Measurements from ENCODE around the gene CDC42BPA. TPM values are rescaled to one million over a fixed set of nuclear protein-coding genes. Genes with fewer than 3 reads are reported as not detected.

The CDC42BPA gene
- total and polyA plus RNA-seq, 2 experiments from 2014 or later, result 28.6 to 39.1 TPM

DNA sequence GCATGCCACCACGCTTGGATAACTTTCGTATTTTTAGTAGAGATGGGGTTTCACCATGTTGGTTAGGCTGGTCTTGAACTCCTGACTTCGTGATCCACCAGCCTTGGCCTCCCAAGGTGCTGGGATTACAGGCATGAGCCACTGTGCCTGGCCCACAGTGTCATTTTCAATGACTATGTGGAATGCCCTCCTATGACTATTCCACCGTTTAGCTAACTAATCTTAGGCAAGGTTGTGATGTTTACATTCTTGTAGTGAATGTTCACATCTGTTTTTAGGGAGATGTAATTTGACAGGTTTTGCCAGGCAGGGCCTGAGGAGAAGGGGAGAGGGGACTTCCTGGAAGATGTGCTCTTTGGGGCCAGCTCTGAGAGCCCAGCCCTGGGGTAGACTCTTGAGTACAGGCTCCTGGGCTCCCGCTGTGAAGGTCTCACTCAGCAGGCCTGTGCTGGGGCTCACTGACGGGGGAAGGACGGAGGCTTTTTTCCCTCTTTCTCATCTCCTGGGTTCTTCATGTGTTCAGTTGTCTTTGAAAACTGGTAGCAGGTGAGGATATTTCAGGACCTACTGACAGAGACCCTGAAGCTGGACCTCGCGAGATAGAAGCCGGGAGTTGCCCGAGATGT, 365.0 kb downstream of the CDC42BPA start:
- in situ Hi-C loops (cut with MboI), result no loop called here
- no peaks in the 10 kb centered on the region for H3K27me3 ChIP-seq (replicated peaks; ENCODE audit: insufficient read depth)
- no peaks in the 10 kb centered on the region for H3F3A ChIP-seq (ENCODE audit: insufficient read depth)
- 93% methylated on average over 11 of the region's 11 CpGs for WGBS, 2 experiments (ENCODE audit: low coverage in 1 of 2, low lambda C conversion rate in 2 of 2, missing lambda C conversion rate in 2 of 2)
- DNase-seq, result no peak
- H3K9ac ChIP-seq, result no peak overlapping the region
- no peaks in the 10 kb centered on the region for H3K79me2 ChIP-seq (ENCODE audit: insufficient read depth)
- no peak overlapping the region for H2AFZ ChIP-seq
- H3K4me2 ChIP-seq (ENCODE audit: unreplicated experiment), result no peak overlapping the region
- no peaks in the 10 kb centered on the region for H3K9me2 ChIP-seq (ENCODE audit: insufficient read depth)
- no peaks in the 10 kb centered on the region for H3K4me1 ChIP-seq (ENCODE audit: insufficient read depth)
- TF ChIP-seq EZH2 (IDR thresholded peaks at IDR 0.05; ENCODE audit: insufficient read depth, poor library complexity, severe bottlenecking), result no peak
- TF ChIP-seq EZH2phosphoT487 (IDR thresholded peaks at IDR 0.05; ENCODE audit: insufficient read depth, low read depth), result no peak
- no peaks in the 10 kb centered on the region for H3K36me3 ChIP-seq (ENCODE audit: low read depth)
- H3K4me3 ChIP-seq, result no peak overlapping the region
- H4K20me1 ChIP-seq (ENCODE audit: insufficient read depth), result no peaks in the 10 kb centered on the region
- no peak overlapping the region for H3K27ac ChIP-seq
- no peaks in the 10 kb centered on the region for H3K9me3 ChIP-seq (ENCODE audit: low read depth)

DNA sequence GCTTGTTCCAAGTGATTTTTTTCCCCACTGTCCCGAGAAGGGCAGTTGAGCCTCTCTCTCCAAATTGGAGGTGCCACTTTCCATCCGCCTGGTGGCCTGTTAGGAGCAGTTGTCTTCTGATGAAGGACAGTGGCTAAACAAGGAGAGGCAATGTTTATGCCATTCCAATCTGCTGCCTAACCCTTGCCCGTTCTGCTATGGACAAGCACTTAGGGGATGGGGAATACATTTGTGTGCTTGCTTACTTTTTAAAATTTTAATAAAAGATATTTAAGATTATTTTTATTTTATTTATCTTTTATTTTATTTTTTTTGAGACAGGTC, 366.2 kb downstream of the CDC42BPA start:
- H3K27ac ChIP-seq, result no peak overlapping the region
- no peaks in the 10 kb centered on the region for H3K4me1 ChIP-seq (ENCODE audit: insufficient read depth)
- H4K20me1 ChIP-seq (ENCODE audit: insufficient read depth), result no peaks in the 10 kb centered on the region

DNA sequence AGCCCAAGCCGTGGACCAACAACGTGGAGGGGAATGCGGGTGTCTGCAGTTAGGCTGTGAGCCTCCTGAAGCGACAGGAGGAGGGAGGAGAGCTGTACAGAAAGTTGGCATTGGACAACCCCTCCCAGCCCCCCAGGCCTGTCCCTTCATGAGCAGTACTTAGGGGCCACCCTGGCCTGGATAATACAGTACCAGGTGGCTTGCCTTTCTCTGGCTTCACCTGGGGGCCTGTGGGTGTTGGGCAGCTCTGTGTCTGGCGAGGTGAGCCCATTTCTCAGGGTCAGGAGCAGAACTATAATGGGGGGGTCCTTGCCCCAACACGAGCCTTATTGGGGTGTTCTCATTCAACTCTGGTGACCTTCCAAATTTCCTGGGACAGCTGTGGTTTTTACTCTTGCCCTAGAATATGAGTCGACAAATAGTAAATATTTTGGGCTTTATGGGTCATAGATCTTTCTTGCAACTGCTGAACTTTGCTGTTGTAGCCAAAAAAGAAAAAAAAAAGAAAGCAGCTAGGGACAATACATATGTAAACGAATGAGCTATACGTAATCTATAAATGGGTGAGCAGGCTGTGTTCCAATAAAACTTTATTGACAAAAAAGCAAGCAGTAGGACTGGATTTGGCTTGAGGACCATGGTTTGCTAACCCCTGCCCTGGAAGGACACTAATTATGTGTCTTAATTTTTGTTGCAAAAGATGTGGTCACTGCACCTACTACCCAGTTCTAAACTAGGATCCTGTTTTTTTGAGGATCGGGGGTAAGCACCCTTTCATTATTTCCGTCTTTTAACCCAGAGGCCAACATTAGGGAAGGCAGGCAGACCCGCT, 366.8 kb downstream of the CDC42BPA start:
- 76 to 79% methylated on average over 12 of the region's 12 CpGs for WGBS, 2 experiments (ENCODE audit: low coverage in 1 of 2, low lambda C conversion rate in 2 of 2, missing lambda C conversion rate in 2 of 2)

More for the DNA sequence above, 366.2 kb downstream of the CDC42BPA start:
- WGBS, 2 experiments (ENCODE audit: low coverage in 1 of 2, low lambda C conversion rate in 2 of 2, missing lambda C conversion rate in 2 of 2), result 91 to 96% methylated on average over 3 of the region's 3 CpGs
- no peaks in the 10 kb centered on the region for H3K9me2 ChIP-seq (ENCODE audit: insufficient read depth)
- no peak for DNase-seq
- no peaks in the 10 kb centered on the region for H3F3A ChIP-seq (ENCODE audit: insufficient read depth)
- no peak overlapping the region for H3K9ac ChIP-seq
- no peaks in the 10 kb centered on the region for H3K36me3 ChIP-seq (ENCODE audit: low read depth)
- no peak overlapping the region for H3K4me3 ChIP-seq
- no peak overlapping the region for H3K4me2 ChIP-seq (ENCODE audit: unreplicated experiment)
- no peaks in the 10 kb centered on the region for H3K79me2 ChIP-seq (ENCODE audit: insufficient read depth)
- no peaks in the 10 kb centered on the region for H3K9me3 ChIP-seq (ENCODE audit: low read depth)
- no peak for TF ChIP-seq EZH2 (IDR thresholded peaks at IDR 0.05; ENCODE audit: insufficient read depth, poor library complexity, severe bottlenecking)
- TF ChIP-seq EZH2phosphoT487 (IDR thresholded peaks at IDR 0.05; ENCODE audit: insufficient read depth, low read depth), result no peak
- no peak overlapping the region for H2AFZ ChIP-seq
- in situ Hi-C loops (cut with MboI), result no loop called here
- H3K27me3 ChIP-seq (replicated peaks; ENCODE audit: insufficient read depth), result no peaks in the 10 kb centered on the region

DNA sequence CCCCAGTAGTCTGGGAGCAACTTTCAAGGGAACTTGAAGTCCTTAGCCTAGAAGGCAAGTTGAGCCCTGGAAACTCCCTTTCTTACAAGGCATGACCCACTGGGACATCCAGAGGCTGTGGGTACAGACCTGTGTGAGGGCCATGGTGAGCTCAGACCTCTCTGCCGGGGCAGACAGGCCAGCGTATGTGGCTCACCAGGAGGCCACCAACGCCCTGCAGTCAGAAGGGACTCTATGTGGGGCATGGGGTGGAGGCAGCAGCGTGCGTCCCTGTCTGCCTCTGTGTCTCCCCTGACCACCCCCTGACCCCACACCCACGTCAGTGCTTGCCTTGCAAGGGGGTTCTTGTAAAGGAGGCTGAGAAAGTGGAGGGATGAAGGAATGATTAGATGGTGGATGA, 367.4 kb downstream of the CDC42BPA start:
- Histone ChIP-seq H2AFZ (no peak overlapping the region), H3K79me2 (ENCODE audit: insufficient read depth) (no peaks in the 10 kb centered on the region), H3K9ac (no peak overlapping the region), H3F3A (ENCODE audit: insufficient read depth) (no peaks in the 10 kb centered on the region), H3K36me3 (ENCODE audit: low read depth) (no peaks in the 10 kb centered on the region), H3K27ac (no peak overlapping the region), H3K4me2 (ENCODE audit: unreplicated experiment) (no peak overlapping the region), H3K4me3 (no peak overlapping the region), H4K20me1 (ENCODE audit: insufficient read depth) (no peaks in the 10 kb centered on the region), H3K9me2 (ENCODE audit: insufficient read depth) (no peaks in the 10 kb centered on the region), H3K27me3 (replicated peaks; ENCODE audit: insufficient read depth) (no peaks in the 10 kb centered on the region), H3K4me1 (ENCODE audit: insufficient read depth) (no peaks in the 10 kb centered on the region), H3K9me3 (ENCODE audit: low read depth) (no peaks in the 10 kb centered on the region)
- no peak for DNase-seq
- TF ChIP-seq EZH2 (IDR thresholded peaks at IDR 0.05; ENCODE audit: insufficient read depth, poor library complexity, severe bottlenecking), result no peak
- no peak for TF ChIP-seq EZH2phosphoT487 (IDR thresholded peaks at IDR 0.05; ENCODE audit: insufficient read depth, low read depth)
- in situ Hi-C loops (cut with MboI), result no loop called here
- 61 to 62% methylated on average over 6 of the region's 6 CpGs for WGBS, 2 experiments (ENCODE audit: low coverage in 1 of 2, low lambda C conversion rate in 2 of 2, missing lambda C conversion rate in 2 of 2)

More for the DNA sequence above, 366.8 kb downstream of the CDC42BPA start:
- H3K4me1 ChIP-seq (ENCODE audit: insufficient read depth), result no peaks in the 10 kb centered on the region
- H3K9me2 ChIP-seq (ENCODE audit: insufficient read depth), result no peaks in the 10 kb centered on the region
- in situ Hi-C loops (cut with MboI), result no loop called here
- no peaks in the 10 kb centered on the region for H4K20me1 ChIP-seq (ENCODE audit: insufficient read depth)
- no peak for DNase-seq
- H3K36me3 ChIP-seq (ENCODE audit: low read depth), result no peaks in the 10 kb centered on the region
- TF ChIP-seq EZH2phosphoT487 (IDR thresholded peaks at IDR 0.05; ENCODE audit: insufficient read depth, low read depth) (no peak), EZH2 (IDR thresholded peaks at IDR 0.05; ENCODE audit: insufficient read depth, poor library complexity, severe bottlenecking) (no peak)
- H3K79me2 ChIP-seq (ENCODE audit: insufficient read depth), result no peaks in the 10 kb centered on the region
- H3K9ac ChIP-seq, result no peak overlapping the region
- no peaks in the 10 kb centered on the region for H3K27me3 ChIP-seq (replicated peaks; ENCODE audit: insufficient read depth)
- no peak overlapping the region for H3K27ac ChIP-seq
- H3F3A ChIP-seq (ENCODE audit: insufficient read depth), result no peaks in the 10 kb centered on the region
- no peak overlapping the region for H2AFZ ChIP-seq
- H3K9me3 ChIP-seq (ENCODE audit: low read depth), result no peaks in the 10 kb centered on the region
- H3K4me2 ChIP-seq (ENCODE audit: unreplicated experiment), result no peak overlapping the region
- H3K4me3 ChIP-seq, result no peak overlapping the region

Data from GM23248 (cell line).